ENCODE measurements around the gene CTNNA1. TPM values are rescaled to one million over a fixed set of nuclear protein-coding genes. Genes with fewer than 3 reads are reported as not detected.

The CTNNA1 gene
- total and polyA plus RNA-seq, 2 of the 8 experiments (the other 6 are each of a cell fraction or from before 2014, with no cell fraction given) = 115 to 349 TPM

- no peaks in the 10 kb centered on the region for H3K23me2 ChIP-seq (ENCODE audit: low read depth, low read length)
- no peak for TF ChIP-seq NRF1 (IDR thresholded peaks at IDR 0.05; ENCODE audit: low read depth, low read length)
- no peak for TF ChIP-seq GABPA (IDR thresholded peaks at IDR 0.05; ENCODE audit: borderline replicate concordance, insufficient read depth, low read length)
- no peak for TF ChIP-seq ATF3 (IDR thresholded peaks at IDR 0.05; ENCODE audit: insufficient read depth, low read depth, low read length)
- no peak for TF ChIP-seq CHD2 (IDR thresholded peaks at IDR 0.05; ENCODE audit: low read length)
- TF ChIP-seq CTCF (IDR thresholded peaks at IDR 0.05; ENCODE audit: control extremely low read depth in 1 of 3, insufficient read depth in 1 of 3, low read depth in 1 of 3, low read length in 3 of 3) = no peak
- H4K8ac ChIP-seq (ENCODE audit: extremely low read depth, insufficient read depth, low read length) = no peak overlapping the region
- H2BK5ac ChIP-seq (ENCODE audit: low read depth, low read length) = no peak overlapping the region
- no peak for DNase-seq (ENCODE audit: low read depth in 1 of 2, low spot score in 2 of 2)
- peaks cover 3% of the 10 kb centered on the region; the same call in 1 of the 2 replicates for H3K79me1 ChIP-seq (ENCODE audit: low read depth, low read length)
- ChIA-PET CTCF (ENCODE audit: partially characterized antibody) (interaction anchor here (0.7 to 1.2 kb wide), 4 partner anchors 12 to 454 kb away, joined by 3 to 4 read pairs (median 3); no protein-coding TSS in a partner anchor), POLR2A (ENCODE audit: partially characterized antibody) (interaction anchor here (0.6 to 1.2 kb wide), 3 partner anchors 10 to 303 kb away, joined by 3 to 5 read pairs (median 3); partner anchors contain the start of gene HSPA9)
- 0 out of 8 replicates have a peak, but pooled peaks cover 0 to 2% (median 0%) of the 10 kb centered on the region in 4 experiments for H3K36me3 ChIP-seq (ENCODE audit: control insufficient read depth in 2 of 4, insufficient read depth in 4 of 4, low read length in 3 of 4)
- no peak overlapping the region for H3K14ac ChIP-seq (ENCODE audit: insufficient read length)
- no peak overlapping the region for H4K5ac ChIP-seq (ENCODE audit: insufficient read length, low read depth, low read length)
- no peak overlapping the region for H3K56ac ChIP-seq (replicated peaks; ENCODE audit: insufficient read length, low read depth, low read length)
- H2AK5ac ChIP-seq (ENCODE audit: low read depth, low read length) = no peak overlapping the region
- no peak overlapping the region; the same call in 1 of the 2 replicates for H3K27ac ChIP-seq (ENCODE audit: low read depth, low read length)
- no peak overlapping the region for H2BK20ac ChIP-seq (ENCODE audit: low read length)
- no peak overlapping the region for H3K9ac ChIP-seq (replicated peaks in 1 of 4; ENCODE audit: extremely low read depth in 1 of 4, low read depth in 3 of 4, low read length in 3 of 4)
- no peak overlapping the region for H4K91ac ChIP-seq (replicated peaks; ENCODE audit: insufficient read length, low read length)
- no peak overlapping the region for H2AFZ ChIP-seq (ENCODE audit: low read length)
- peaks cover 3 to 19% (median 15%) of the 10 kb centered on the region in 4 experiments; a peak in 4 of 7 replicates for H3K4me1 ChIP-seq (replicated peaks in 1 of 4; ENCODE audit: control insufficient read depth in 3 of 4, insufficient read depth in 4 of 4, low read length in 3 of 4)
- H2BK15ac ChIP-seq (ENCODE audit: low read length) = no peak overlapping the region
- H3K23ac ChIP-seq (ENCODE audit: insufficient read length) = no peak overlapping the region
- H3K18ac ChIP-seq (ENCODE audit: extremely low read depth, low read length) = 0 out of 2 replicates have a peak overlapping the region, but pooled peaks have one; percentile 28
- no peak overlapping the region for H3K4me2 ChIP-seq (ENCODE audit: insufficient read depth in 1 of 2, low read depth in 2 of 2, low read length in 2 of 2)
- H2BK12ac ChIP-seq (ENCODE audit: low read depth, low read length) = no peak overlapping the region
- no peaks in the 10 kb centered on the region for H3K9me3 ChIP-seq (ENCODE audit: insufficient read depth in 2 of 2, low read depth in 1 of 2, low read length in 1 of 2)
- no peaks in the 10 kb centered on the region for H4K20me1 ChIP-seq (replicated peaks in 1 of 2; ENCODE audit: control insufficient read depth in 1 of 2, insufficient read depth in 2 of 2, low read length in 2 of 2)
- H3K4me3 ChIP-seq (ENCODE audit: extremely low read depth in 1 of 4, insufficient read depth in 2 of 4, low read depth in 3 of 4, low read length in 4 of 4) = no peak overlapping the region
- no peak overlapping the region for H3K4ac ChIP-seq (replicated peaks; ENCODE audit: insufficient read length, low read depth, low read length)
- 85% methylated on average over 6 of the region's 7 CpGs; no CpG with 5 or more reads in 1 of the 2 experiments for WGBS, 2 experiments (ENCODE audit: extremely low coverage in 1 of 2, insufficient coverage in 1 of 2, insufficient read length in 1 of 2, insufficient replicate concordance in 2 of 2, low coverage in 1 of 2, low lambda C conversion rate in 2 of 2, missing lambda C conversion rate in 1 of 2)
- FAIRE-seq = no peak
- H3K79me2 ChIP-seq (ENCODE audit: control insufficient read depth in 1 of 2, insufficient read depth in 2 of 2, low read length in 2 of 2) = peaks cover 0 to 88% of the 10 kb centered on the region in 2 experiments
- no peak overlapping the region for H2BK120ac ChIP-seq (replicated peaks; ENCODE audit: low read depth, low read length)
- H3K27me3 ChIP-seq (replicated peaks in 1 of 4; ENCODE audit: control insufficient read depth in 3 of 4, extremely low read depth in 1 of 4, insufficient read depth in 3 of 4, low read length in 3 of 4) = no peaks in the 10 kb centered on the region
Measured at GRCh38 chr5:138878437-138879235, 125.4 kb downstream of the CTNNA1 start.
